Stomach (tissue), 4 donors: ENCODE measurements around the gene MARCHF3.

Source experiments
- EP300 ChIP-seq: sonication (generic); formaldehyde crosslinking; IDR thresholded peaks from one replicate; pipeline ENCODE4 v1.6.1; 2017; ENCODE audit warnings: antibody characterized with exemption
- TF ChIP-seq, protein P1 (sequence below), 7 experiments: fragments of 450-650 bp in 4 of 7; fragments of 200-600 bp in 3 of 7; sonication (generic) in 3 of 7; IDR thresholded peaks; one replicate each; pipeline ENCODE4 v1.5.1; 2016 to 2019; ENCODE audit warnings: antibody characterized with exemption in 7 of 7, control low read depth in 2 of 7, mild to moderate bottlenecking in 1 of 7

DNA sequence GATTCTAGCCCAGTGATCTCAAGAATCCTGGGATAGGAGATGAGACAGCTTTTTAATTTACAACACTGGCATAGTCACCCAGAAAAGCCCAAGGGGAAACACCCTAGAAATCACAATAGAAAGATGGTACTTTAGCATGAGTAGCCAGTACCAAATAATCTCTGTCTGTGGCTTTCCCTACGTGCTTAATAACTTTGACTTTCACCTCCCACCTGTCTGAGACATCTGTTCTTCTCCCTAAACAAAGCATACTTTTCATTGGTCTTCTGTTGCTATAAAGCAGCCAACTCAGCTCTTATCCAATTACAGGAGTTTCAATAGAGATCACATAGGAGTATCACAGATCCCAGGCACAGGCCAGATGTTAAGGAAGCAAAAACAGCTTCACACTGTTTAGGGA, 10.4 kb downstream of the MARCHF3 start:
- TF ChIP-seq, protein P1, sequence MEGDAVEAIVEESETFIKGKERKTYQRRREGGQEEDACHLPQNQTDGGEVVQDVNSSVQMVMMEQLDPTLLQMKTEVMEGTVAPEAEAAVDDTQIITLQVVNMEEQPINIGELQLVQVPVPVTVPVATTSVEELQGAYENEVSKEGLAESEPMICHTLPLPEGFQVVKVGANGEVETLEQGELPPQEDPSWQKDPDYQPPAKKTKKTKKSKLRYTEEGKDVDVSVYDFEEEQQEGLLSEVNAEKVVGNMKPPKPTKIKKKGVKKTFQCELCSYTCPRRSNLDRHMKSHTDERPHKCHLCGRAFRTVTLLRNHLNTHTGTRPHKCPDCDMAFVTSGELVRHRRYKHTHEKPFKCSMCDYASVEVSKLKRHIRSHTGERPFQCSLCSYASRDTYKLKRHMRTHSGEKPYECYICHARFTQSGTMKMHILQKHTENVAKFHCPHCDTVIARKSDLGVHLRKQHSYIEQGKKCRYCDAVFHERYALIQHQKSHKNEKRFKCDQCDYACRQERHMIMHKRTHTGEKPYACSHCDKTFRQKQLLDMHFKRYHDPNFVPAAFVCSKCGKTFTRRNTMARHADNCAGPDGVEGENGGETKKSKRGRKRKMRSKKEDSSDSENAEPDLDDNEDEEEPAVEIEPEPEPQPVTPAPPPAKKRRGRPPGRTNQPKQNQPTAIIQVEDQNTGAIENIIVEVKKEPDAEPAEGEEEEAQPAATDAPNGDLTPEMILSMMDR (IDR thresholded peaks at IDR 0.05), result no peak
- TF ChIP-seq EP300, result no peak
